CD8-positive, alpha-beta memory T cell (primary cell): Measurements from ENCODE around the gene PSMA2. TPM values are rescaled to one million over a fixed set of nuclear protein-coding genes. Genes with fewer than 3 reads are reported as not detected.
A peak's percentile ranks its signal among the peaks of the same experiment; 100 is the strongest.
"Not testable (repeated sequence)": the region's sequence is repeated elsewhere in the genome, so short reads cannot be mapped to it uniquely, and the experiment has no call there.

Source experiments
- CTCF ChIA-PET: fragments of 350-600 bp; sonication (Branson Sonifier 250); formaldehyde crosslinking; loops from one replicate; lab custom pipeline; 2021; ENCODE audit warnings: antibody characterized with exemption; lab: Charles Lee
- POLR2A ChIA-PET: fragments of 350-600 bp; sonication (Branson Sonifier 250); formaldehyde crosslinking; loops from one replicate; lab custom pipeline; 2021; ENCODE audit warnings: antibody characterized with exemption; lab: Charles Lee
- DNase-seq, 5 donors: peaks; one replicate each; pipeline versions ENCODE4 v3.0.0 to v3.0.0-alpha.2; 2020 to 2022; ENCODE audit warnings: mixed read lengths in 1 of 5
- H3K27ac ChIP-seq: one replicate; pipeline ENCODE4 v1.7.0; 2013; ENCODE audit warnings: low read depth, mild to moderate bottlenecking, low read length, moderate library complexity
- H3K27me3 ChIP-seq: 2 replicates; pipeline ENCODE4 v1.7.0; 2013; ENCODE audit warnings: low read length, mild to moderate bottlenecking; ENCODE audit not compliant: insufficient read depth, poor library complexity, severe bottlenecking
- H3K36me3 ChIP-seq: 2 replicates; pipeline ENCODE4 v1.7.0; 2013; ENCODE audit warnings: mild to moderate bottlenecking, low read length, moderate library complexity; ENCODE audit not compliant: insufficient read depth
- H3K4me1 ChIP-seq: 2 replicates; pipeline ENCODE4 v1.7.0; 2013; ENCODE audit warnings: mild to moderate bottlenecking, low read length, moderate library complexity; ENCODE audit not compliant: insufficient read depth
- H3K4me3 ChIP-seq: 2 replicates; pipeline ENCODE4 v1.7.0; 2013; ENCODE audit warnings: mild to moderate bottlenecking, low read length
- H3K9me3 ChIP-seq: 2 replicates; pipeline ENCODE4 v1.7.0; 2013; ENCODE audit warnings: mild to moderate bottlenecking, low read length
- H3K27ac Mint-ChIP-seq, 8 donors: one replicate each; pipeline ENCODE4 v1.8.0; 2020 to 2021; ENCODE audit warnings: mixed read lengths in 8 of 8, mild to moderate bottlenecking in 6 of 8, inconsistent platforms in 3 of 8, moderate library complexity in 3 of 8
- H3K27me3 Mint-ChIP-seq, 2 donors: one replicate each; pipeline ENCODE4 v1.8.0; 2020 to 2021; ENCODE audit warnings: mixed read lengths in 2 of 2, mild to moderate bottlenecking in 1 of 2, moderate library complexity in 1 of 2
- H3K36me3 Mint-ChIP-seq, 3 donors: one replicate each; pipeline ENCODE4 v1.8.0; 2020 to 2021; ENCODE audit warnings: mixed read lengths in 3 of 3, inconsistent platforms in 1 of 3, mild to moderate bottlenecking in 1 of 3
- H3K4me1 Mint-ChIP-seq, 3 donors: one replicate each; pipeline ENCODE4 v1.8.0; 2020 to 2021; ENCODE audit warnings: mixed read lengths in 3 of 3, inconsistent platforms in 1 of 3, mild to moderate bottlenecking in 1 of 3
- H3K4me3 Mint-ChIP-seq, 7 donors: one replicate each; pipeline ENCODE4 v1.8.0; 2020 to 2021; ENCODE audit warnings: mixed read lengths in 7 of 7, mild to moderate bottlenecking in 6 of 7, moderate library complexity in 4 of 7, inconsistent platforms in 2 of 7
- H3K9me3 Mint-ChIP-seq, 5 donors: one replicate each; pipeline ENCODE4 v1.8.0; 2020 to 2022; ENCODE audit warnings: mixed read lengths in 5 of 5, mild to moderate bottlenecking in 3 of 5, moderate library complexity in 2 of 5, inconsistent platforms in 1 of 5
- polyA plus RNA-seq: library from polyadenylated mRNA; unstranded; fragments of 300-500 nt; fragmentation: Illumina TruSeq; gene quantifications from one replicate; pipeline ENCODE4 v1.2.3, GENCODE V29; 2021
- total RNA-seq, 2 experiments: library from RNA; stranded (reverse); gene quantifications; one replicate each; pipeline ENCODE4 v1.2.3, GENCODE V29; 2021

The PSMA2 gene
- total and polyA plus RNA-seq, 3 experiments from 2014 or later = 176 to 238 (median 179) TPM

GRCh38 chr7:42893346-42894240 lies 38.4 kb downstream of the PSMA2 start:
- DNase-seq = no peak
- CTCF ChIA-PET = no interaction called here
- Mint-ChIP-seq H3K27ac (no peak overlapping the region), H3K4me3 (no peak overlapping the region), H3K27me3 (peaks cover 7 to 27% of the 10 kb centered on the region in 2 donors), H3K4me1 (peaks cover 7 to 8% (median 8%) of the 10 kb centered on the region in 3 donors), H3K9me3 (peaks cover 2 to 20% (median 15%) of the 10 kb centered on the region in 5 donors), H3K36me3 (peaks cover 9 to 27% (median 13%) of the 10 kb centered on the region in 3 donors)
- Histone ChIP-seq H3K27ac (no peak overlapping the region), H3K4me3 (no peak overlapping the region), H3K27me3 (no peaks in the 10 kb centered on the region), H3K4me1 (no peaks in the 10 kb centered on the region), H3K9me3 (no peaks in the 10 kb centered on the region), H3K36me3 (no peaks in the 10 kb centered on the region)
- POLR2A ChIA-PET = no interaction called here

- Histone ChIP-seq H3K27me3 (no peaks in the 10 kb centered on the region), H3K4me1 (peaks cover 10% of the 10 kb centered on the region), H3K4me3 (no peak overlapping the region), H3K36me3 (no peaks in the 10 kb centered on the region), H3K27ac (no peak overlapping the region), H3K9me3 (no peaks in the 10 kb centered on the region)
- H3K4me3 Mint-ChIP-seq = peak overlapping the region; percentile 24 to 86 (median 82)
- POLR2A ChIA-PET = no interaction called here
- no peak for DNase-seq
- H3K27me3 Mint-ChIP-seq = peaks cover 9 to 31% of the 10 kb centered on the region in 2 donors
- peaks cover 0 to 1% (median 0%) of the 10 kb centered on the region in 3 donors for H3K36me3 Mint-ChIP-seq
- CTCF ChIA-PET = no interaction called here
- no peaks in the 10 kb centered on the region for H3K9me3 Mint-ChIP-seq
- H3K4me1 Mint-ChIP-seq = peaks cover 19 to 24% (median 22%) of the 10 kb centered on the region in 3 donors
- peak overlapping the region in 4 of 8 donors; percentile 10 to 84 (median 78) for H3K27ac Mint-ChIP-seq
Observed at GRCh38 chr7:42886893-42887505, 45.0 kb downstream of the PSMA2 start.

GRCh38 chr7:42886129-42886528 lies 45.8 kb downstream of the PSMA2 start:
- H3K27ac Mint-ChIP-seq = no peak overlapping the region
- H3K9me3 Mint-ChIP-seq = no peaks in the 10 kb centered on the region
- H3K36me3 ChIP-seq = no peaks in the 10 kb centered on the region
- no peaks in the 10 kb centered on the region for H3K9me3 ChIP-seq
- H3K4me1 ChIP-seq = peaks cover 10% of the 10 kb centered on the region
- H3K4me3 ChIP-seq = no peak overlapping the region
- peaks cover 19 to 24% (median 22%) of the 10 kb centered on the region in 3 donors for H3K4me1 Mint-ChIP-seq
- H3K4me3 Mint-ChIP-seq = no peak overlapping the region
- H3K27me3 Mint-ChIP-seq = peaks cover 13 to 23% of the 10 kb centered on the region in 2 donors
- H3K27me3 ChIP-seq = no peaks in the 10 kb centered on the region
- no peak for DNase-seq
- CTCF ChIA-PET = no interaction called here
- H3K36me3 Mint-ChIP-seq = no peaks in the 10 kb centered on the region
- POLR2A ChIA-PET = no interaction called here
- H3K27ac ChIP-seq = no peak overlapping the region

- Mint-ChIP-seq H3K4me1 (peaks cover 19 to 24% (median 22%) of the 10 kb centered on the region in 3 donors), H3K27me3 (peaks cover 13 to 17% of the 10 kb centered on the region in 2 donors)
- H3K27me3 ChIP-seq, H3K27ac Mint-ChIP-seq, H3K9me3 ChIP-seq, CTCF ChIA-PET, H3K4me3 Mint-ChIP-seq, H3K36me3 ChIP-seq, H3K4me3 ChIP-seq, DNase-seq, H3K27ac ChIP-seq, H3K9me3 Mint-ChIP-seq, POLR2A ChIA-PET, H3K36me3 Mint-ChIP-seq: not testable (repeated sequence)
- H3K4me1 ChIP-seq = peaks cover 10% of the 10 kb centered on the region
Observed at GRCh38 chr7:42885183-42885582, 46.8 kb downstream of the PSMA2 start.

- Histone ChIP-seq H3K4me3 (no peak overlapping the region), H3K27ac (no peak overlapping the region), H3K27me3 (no peaks in the 10 kb centered on the region), H3K36me3 (no peaks in the 10 kb centered on the region), H3K9me3 (no peaks in the 10 kb centered on the region), H3K4me1 (peaks cover 10% of the 10 kb centered on the region)
- no peak for DNase-seq
- Mint-ChIP-seq H3K27me3 (peaks cover 10 to 20% of the 10 kb centered on the region in 2 donors), H3K36me3 (no peaks in the 10 kb centered on the region), H3K9me3 (no peaks in the 10 kb centered on the region), H3K27ac (no peak overlapping the region), H3K4me3 (no peak overlapping the region), H3K4me1 (peaks cover 16 to 20% (median 18%) of the 10 kb centered on the region in 3 donors)
- ChIA-PET POLR2A (no interaction called here), CTCF (no interaction called here)
Observed at GRCh38 chr7:42883950-42884349, 48.0 kb downstream of the PSMA2 start.

- ChIA-PET CTCF (no interaction called here), POLR2A (no interaction called here)
- Mint-ChIP-seq H3K27ac (no peak overlapping the region), H3K4me1 (no peaks in the 10 kb centered on the region), H3K27me3 (peaks cover 7 to 13% of the 10 kb centered on the region in 2 donors), H3K9me3 (no peaks in the 10 kb centered on the region), H3K36me3 (no peaks in the 10 kb centered on the region), H3K4me3 (no peak overlapping the region)
- Histone ChIP-seq H3K9me3 (no peaks in the 10 kb centered on the region), H3K36me3 (no peaks in the 10 kb centered on the region), H3K4me1 (no peaks in the 10 kb centered on the region), H3K27ac (no peak overlapping the region), H3K27me3 (no peaks in the 10 kb centered on the region), H3K4me3 (no peak overlapping the region)
- no peak for DNase-seq
Observed at GRCh38 chr7:42880392-42880791, 51.6 kb downstream of the PSMA2 start.

GRCh38 chr7:42878303-42878702 lies 53.7 kb downstream of the PSMA2 start:
- H3K9me3 ChIP-seq = no peaks in the 10 kb centered on the region
- H3K36me3 ChIP-seq = no peaks in the 10 kb centered on the region
- ChIA-PET POLR2A (no interaction called here), CTCF (no interaction called here)
- Mint-ChIP-seq H3K27me3 (peaks cover 11 to 13% of the 10 kb centered on the region in 2 donors), H3K4me1 (no peaks in the 10 kb centered on the region), H3K9me3 (no peaks in the 10 kb centered on the region), H3K27ac (no peak overlapping the region), H3K36me3 (no peaks in the 10 kb centered on the region), H3K4me3 (no peak overlapping the region)
- no peak for DNase-seq
- no peak overlapping the region for H3K4me3 ChIP-seq
- H3K27me3 ChIP-seq = no peaks in the 10 kb centered on the region
- no peaks in the 10 kb centered on the region for H3K4me1 ChIP-seq
- H3K27ac ChIP-seq = no peak overlapping the region

GRCh38 chr7:42877862-42878261 lies 54.1 kb downstream of the PSMA2 start:
- DNase-seq = no peak
- Mint-ChIP-seq H3K4me3 (no peak overlapping the region), H3K27ac (no peak overlapping the region), H3K36me3 (no peaks in the 10 kb centered on the region), H3K9me3 (no peaks in the 10 kb centered on the region), H3K4me1 (no peaks in the 10 kb centered on the region), H3K27me3 (peaks cover 11 to 13% of the 10 kb centered on the region in 2 donors)
- ChIA-PET CTCF (no interaction called here), POLR2A (no interaction called here)
- Histone ChIP-seq H3K4me1 (no peaks in the 10 kb centered on the region), H3K27ac (no peak overlapping the region), H3K4me3 (no peak overlapping the region), H3K36me3 (no peaks in the 10 kb centered on the region), H3K27me3 (no peaks in the 10 kb centered on the region), H3K9me3 (no peaks in the 10 kb centered on the region)
